ENCODE measurements around the gene DLX1. TPM values are rescaled to one million over a fixed set of nuclear protein-coding genes. Genes with fewer than 3 reads are reported as not detected.
"Not testable (repeated sequence)": the region's sequence is repeated elsewhere in the genome, so short reads cannot be mapped to it uniquely, and the experiment has no call there.

Gene DLX1
- total RNA-seq, 2 donors from 2014 or later = not detected

GRCh38 chr2:172109988-172110811, 24.9 kb downstream of the DLX1 start:
- ATAC-seq (no peak), DNase-seq (no peak)
- Mint-ChIP-seq H3K36me3 (ENCODE audit: low read depth) (peaks cover 3% of the 10 kb centered on the region), H3K27ac (no peak overlapping the region), H3K27me3 (peaks cover 65% of the 10 kb centered on the region), H3K4me3 (no peak overlapping the region), H3K4me1 (peaks cover 16% of the 10 kb centered on the region)
- no peaks in the 10 kb centered on the region for H3K9me3 ChIP-seq (ENCODE audit: control insufficient read depth, low read length, poor library complexity, severe bottlenecking)

GRCh38 chr2:172113617-172114016, 28.3 kb downstream of the DLX1 start:
- Mint-ChIP-seq H3K4me3 (no peak overlapping the region), H3K36me3 (ENCODE audit: low read depth) (peaks cover 3% of the 10 kb centered on the region)
- no peak for DNase-seq

GRCh38 chr2:172114176-172114575, 28.9 kb downstream of the DLX1 start:
- H3K9me3 ChIP-seq (ENCODE audit: control insufficient read depth, low read length, poor library complexity, severe bottlenecking); H3K36me3 Mint-ChIP-seq (ENCODE audit: low read depth); H3K4me1 Mint-ChIP-seq; H3K4me3 Mint-ChIP-seq; DNase-seq; ATAC-seq; H3K27ac Mint-ChIP-seq: not testable (repeated sequence)
- H3K27me3 Mint-ChIP-seq = peaks cover 43% of the 10 kb centered on the region

More at GRCh38 chr2:172113617-172114016, 28.3 kb downstream of the DLX1 start:
- peaks cover 4% of the 10 kb centered on the region for H3K4me1 Mint-ChIP-seq
- no peak for ATAC-seq
- peaks cover 39% of the 10 kb centered on the region for H3K27me3 Mint-ChIP-seq
- H3K9me3 ChIP-seq (ENCODE audit: control insufficient read depth, low read length, poor library complexity, severe bottlenecking) = no peaks in the 10 kb centered on the region
- H3K27ac Mint-ChIP-seq = no peak overlapping the region

- ATAC-seq (no peak), DNase-seq (no peak)
- Mint-ChIP-seq H3K27ac (no peak overlapping the region), H3K36me3 (ENCODE audit: low read depth) (peaks cover 6% of the 10 kb centered on the region), H3K4me3 (no peak overlapping the region), H3K4me1 (peaks cover 2% of the 10 kb centered on the region), H3K27me3 (peaks cover 46% of the 10 kb centered on the region)
- no peaks in the 10 kb centered on the region for H3K9me3 ChIP-seq (ENCODE audit: control insufficient read depth, low read length, poor library complexity, severe bottlenecking)
Observed at GRCh38 chr2:172114579-172114978, 29.3 kb downstream of the DLX1 start.

- no peaks in the 10 kb centered on the region for H3K9me3 ChIP-seq (ENCODE audit: control insufficient read depth, low read length, poor library complexity, severe bottlenecking)
- Mint-ChIP-seq H3K27me3 (peaks cover 39% of the 10 kb centered on the region), H3K4me3 (no peak overlapping the region), H3K4me1 (peaks cover 2% of the 10 kb centered on the region), H3K27ac (no peak overlapping the region), H3K36me3 (ENCODE audit: low read depth) (peaks cover 6% of the 10 kb centered on the region)
- ATAC-seq (no peak), DNase-seq (no peak)
Observed at GRCh38 chr2:172116107-172116506, 30.8 kb downstream of the DLX1 start.

GRCh38 chr2:172119089-172119488, 33.8 kb downstream of the DLX1 start:
- Mint-ChIP-seq H3K4me3 (no peak overlapping the region), H3K27ac (no peak overlapping the region), H3K36me3 (ENCODE audit: low read depth) (peaks cover 6% of the 10 kb centered on the region), H3K4me1 (peaks cover 2% of the 10 kb centered on the region), H3K27me3 (peaks cover 36% of the 10 kb centered on the region)
- no peaks in the 10 kb centered on the region for H3K9me3 ChIP-seq (ENCODE audit: control insufficient read depth, low read length, poor library complexity, severe bottlenecking)
- ATAC-seq = no peak
- no peak for DNase-seq

- Mint-ChIP-seq H3K27me3 (peaks cover 25% of the 10 kb centered on the region), H3K4me1 (peaks cover 2% of the 10 kb centered on the region), H3K36me3 (ENCODE audit: low read depth) (peaks cover 3% of the 10 kb centered on the region), H3K27ac (no peak overlapping the region), H3K4me3 (no peak overlapping the region)
- H3K9me3 ChIP-seq (ENCODE audit: control insufficient read depth, low read length, poor library complexity, severe bottlenecking) = no peaks in the 10 kb centered on the region
- no peak for ATAC-seq
- DNase-seq = no peak
Observed at GRCh38 chr2:172120118-172120517, 34.8 kb downstream of the DLX1 start.

GRCh38 chr2:172128484-172128883, 43.2 kb downstream of the DLX1 start:
- Mint-ChIP-seq H3K4me1 (no peaks in the 10 kb centered on the region), H3K27me3 (peaks cover 9% of the 10 kb centered on the region), H3K27ac (no peak overlapping the region), H3K36me3 (ENCODE audit: low read depth) (no peaks in the 10 kb centered on the region), H3K4me3 (no peak overlapping the region)
- DNase-seq (no peak), ATAC-seq (no peak)
- peaks cover 4% of the 10 kb centered on the region for H3K9me3 ChIP-seq (ENCODE audit: control insufficient read depth, low read length, poor library complexity, severe bottlenecking)

- H3K27ac Mint-ChIP-seq = no peak overlapping the region
- no peaks in the 10 kb centered on the region for H3K36me3 Mint-ChIP-seq (ENCODE audit: low read depth)
- ATAC-seq (no peak), DNase-seq (no peak)
- no peak overlapping the region for H3K4me3 Mint-ChIP-seq
- H3K9me3 ChIP-seq (ENCODE audit: control insufficient read depth, low read length, poor library complexity, severe bottlenecking) = peaks cover 4% of the 10 kb centered on the region
- no peaks in the 10 kb centered on the region for H3K4me1 Mint-ChIP-seq
- peaks cover 13% of the 10 kb centered on the region for H3K27me3 Mint-ChIP-seq
Observed at GRCh38 chr2:172129404-172129803, 44.1 kb downstream of the DLX1 start.

- DNase-seq (no peak), ATAC-seq (no peak)
- peaks cover 18% of the 10 kb centered on the region for H3K27me3 Mint-ChIP-seq
- peaks cover 1% of the 10 kb centered on the region for H3K36me3 Mint-ChIP-seq (ENCODE audit: low read depth)
- no peak overlapping the region for H3K27ac Mint-ChIP-seq
- H3K4me3 Mint-ChIP-seq = no peak overlapping the region
- H3K9me3 ChIP-seq (ENCODE audit: control insufficient read depth, low read length, poor library complexity, severe bottlenecking) = peaks cover 4% of the 10 kb centered on the region
- no peaks in the 10 kb centered on the region for H3K4me1 Mint-ChIP-seq
Observed at GRCh38 chr2:172131713-172132555, 46.6 kb downstream of the DLX1 start.

GRCh38 chr2:172134270-172134669, 49.0 kb downstream of the DLX1 start:
- Mint-ChIP-seq H3K4me1 (no peaks in the 10 kb centered on the region), H3K4me3 (no peak overlapping the region), H3K27ac (no peak overlapping the region), H3K36me3 (ENCODE audit: low read depth) (peaks cover 2% of the 10 kb centered on the region), H3K27me3 (peaks cover 24% of the 10 kb centered on the region)
- DNase-seq (no peak), ATAC-seq (no peak)
- peaks cover 4% of the 10 kb centered on the region for H3K9me3 ChIP-seq (ENCODE audit: control insufficient read depth, low read length, poor library complexity, severe bottlenecking)

- no peak for DNase-seq
- H3K27ac Mint-ChIP-seq = no peak overlapping the region
- H3K4me3 Mint-ChIP-seq = no peak overlapping the region
- peaks cover 24% of the 10 kb centered on the region for H3K27me3 Mint-ChIP-seq
- H3K36me3 Mint-ChIP-seq (ENCODE audit: low read depth) = peaks cover 2% of the 10 kb centered on the region
- ATAC-seq = no peak
- no peaks in the 10 kb centered on the region for H3K4me1 Mint-ChIP-seq
- no peaks in the 10 kb centered on the region for H3K9me3 ChIP-seq (ENCODE audit: control insufficient read depth, low read length, poor library complexity, severe bottlenecking)
Observed at GRCh38 chr2:172135446-172135845, 50.1 kb downstream of the DLX1 start.

GRCh38 chr2:172137109-172137508, 51.8 kb downstream of the DLX1 start:
- no peaks in the 10 kb centered on the region for H3K9me3 ChIP-seq (ENCODE audit: control insufficient read depth, low read length, poor library complexity, severe bottlenecking)
- Mint-ChIP-seq H3K4me3 (no peak overlapping the region), H3K4me1 (peaks cover 1% of the 10 kb centered on the region), H3K36me3 (ENCODE audit: low read depth) (peaks cover 2% of the 10 kb centered on the region), H3K27me3 (peaks cover 21% of the 10 kb centered on the region), H3K27ac (no peak overlapping the region)
- no peak for ATAC-seq
- DNase-seq = no peak
